GM12878 (cell line): ENCODE results near the gene MICB. TPM values are rescaled to one million over a fixed set of nuclear protein-coding genes. Genes with fewer than 3 reads are reported as not detected.

Experiments used
- ASH2L ChIP-seq: fragments of 300-600, 200-600 bp; sonication (generic); IDR thresholded peaks from 2 replicates; pipeline ENCODE4 v1.6.1; 2017; ENCODE audit warnings: low read depth, mild to moderate bottlenecking, borderline replicate concordance
- CHD1 ChIP-seq: IDR thresholded peaks from 2 replicates; pipeline ENCODE4 v1.6.1; 2012; ENCODE audit warnings: low read depth, low read length, improper control_type of control experiment
- E2F4 ChIP-seq: IDR thresholded peaks from 2 replicates; pipeline ENCODE4 v1.6.1; 2012; ENCODE audit warnings: low read depth, low read length, improper control_type of control experiment
- EZH2 ChIP-seq: IDR thresholded peaks from 2 replicates; pipeline ENCODE4 v1.6.1; 2012; ENCODE audit warnings: low read depth, mild to moderate bottlenecking, control low read depth, inconsistent platforms, low read length, borderline replicate concordance; ENCODE audit not compliant: control insufficient read depth
- FOXK2 ChIP-seq: fragments of 450-650 bp; IDR thresholded peaks from 2 replicates; pipeline ENCODE4 v1.6.1; 2017; ENCODE audit warnings: mild to moderate bottlenecking, moderate library complexity
- LARP7 ChIP-seq: fragments of 450-650 bp; IDR thresholded peaks from 2 replicates; pipeline ENCODE4 v1.6.1; 2017; ENCODE audit warnings: mild to moderate bottlenecking
- NFYB ChIP-seq: IDR thresholded peaks from 2 replicates; pipeline ENCODE4 v1.6.1; 2011; ENCODE audit warnings: low read depth, mild to moderate bottlenecking, low read length, improper control_type of control experiment, moderate library complexity; ENCODE audit not compliant: insufficient read depth
- POLR2AphosphoS2 ChIP-seq: IDR thresholded peaks from 2 replicates; pipeline ENCODE4 v1.6.1; 2011; ENCODE audit warnings: low read depth, mild to moderate bottlenecking, low read length, improper control_type of control experiment, moderate library complexity
- RAD51 ChIP-seq: fragments of 450-650 bp; IDR thresholded peaks from 2 replicates; pipeline ENCODE4 v1.6.1; 2016; ENCODE audit warnings: moderate library complexity, mild to moderate bottlenecking, inconsistent platforms
- SIN3A ChIP-seq: IDR thresholded peaks from 2 replicates; pipeline ENCODE4 v1.6.1; 2012; ENCODE audit warnings: low read depth, low read length, improper control_type of control experiment
- SKIL ChIP-seq: fragments of 450-650 bp; IDR thresholded peaks from 2 replicates; pipeline ENCODE4 v1.6.1; 2017; ENCODE audit warnings: mild to moderate bottlenecking, low read depth, inconsistent platforms; ENCODE audit not compliant: poor library complexity, severe bottlenecking
- SMARCA5 ChIP-seq: fragments of 450-650 bp; IDR thresholded peaks from 2 replicates; pipeline ENCODE4 v1.6.1; 2017; ENCODE audit warnings: mild to moderate bottlenecking
- SREBF2 ChIP-seq: IDR thresholded peaks from 2 replicates; pipeline ENCODE4 v1.6.1; 2012; ENCODE audit warnings: mild to moderate bottlenecking, low read length
- WRNIP1 ChIP-seq: IDR thresholded peaks from 2 replicates; pipeline ENCODE4 v1.6.1; 2011; ENCODE audit warnings: low read depth, low read length, improper control_type of control experiment, borderline replicate concordance
- YBX1 ChIP-seq: fragments of 450-650 bp; IDR thresholded peaks from 2 replicates; pipeline ENCODE4 v1.6.1; 2016; ENCODE audit warnings: antibody characterized with exemption
- ZNF24 ChIP-seq: fragments of 450-650 bp; IDR thresholded peaks from 2 replicates; pipeline ENCODE4 v1.6.1; 2017; ENCODE audit warnings: antibody characterized with exemption, mild to moderate bottlenecking
- ZNF622 ChIP-seq: fragments of 450-650 bp; IDR thresholded peaks from 2 replicates; pipeline ENCODE4 v1.6.1; 2017; ENCODE audit warnings: mild to moderate bottlenecking, inconsistent platforms
- polyA plus RNA-seq, 11 experiments: library from polyadenylated mRNA; depleted of rRNA in 4 of 11; unstranded in 6 of 11; stranded (reverse) in 5 of 11; fragments of >200 nt; fragmentation: Nextera tagmentation in 4 of 11; fragmentation: Illumina TruSeq in 1 of 11; extraction: Ambion mirVana in 4 of 11; extraction: Trizol in 1 of 11; gene quantifications; 1 replicate in 1 of 11; 2 replicates in 10 of 11; pipeline versions ENCODE4 v1.2.1 to v1.2.3, GENCODE V29; 2011 to 2016; ENCODE audit warnings: inconsistent platforms in 2 of 11, missing spikeins in 2 of 11, low read depth in 1 of 11
- total RNA-seq, 4 experiments: library from RNA; depleted of rRNA in 3 of 4; stranded (reverse); fragments of >200 nt in 3 of 4; fragmentation: Illumina TruSeq in 1 of 4; extraction: Trizol in 1 of 4; gene quantifications; 2 replicates each; pipeline versions ENCODE4 v1.2.1 to v1.2.3, GENCODE V29; 2013 to 2021
- TF ChIP-seq, protein P1 (sequence below): fragments of 150-350 bp; IDR thresholded peaks from 2 replicates; pipeline ENCODE4 v1.6.1; 2014; ENCODE audit warnings: mild to moderate bottlenecking, low read depth, low read length
- TF ChIP-seq, protein P2 (sequence below): fragments of 450-650 bp; IDR thresholded peaks from 2 replicates; pipeline ENCODE4 v1.6.1; 2017; ENCODE audit warnings: mild to moderate bottlenecking
- TF ChIP-seq, protein P3 (sequence below): fragments of 450-650 bp; formaldehyde crosslinking; IDR thresholded peaks from 2 replicates; pipeline ENCODE4 v1.4.0; 2020; ENCODE audit warnings: mild to moderate bottlenecking, moderate library complexity

Gene MICB
- total and polyA plus RNA-seq, 10 of the 15 experiments (the other 5 are each of a cell fraction or from before 2014, with no cell fraction given), result 9.0 to 37.1 (median 17.8) TPM

DNA sequence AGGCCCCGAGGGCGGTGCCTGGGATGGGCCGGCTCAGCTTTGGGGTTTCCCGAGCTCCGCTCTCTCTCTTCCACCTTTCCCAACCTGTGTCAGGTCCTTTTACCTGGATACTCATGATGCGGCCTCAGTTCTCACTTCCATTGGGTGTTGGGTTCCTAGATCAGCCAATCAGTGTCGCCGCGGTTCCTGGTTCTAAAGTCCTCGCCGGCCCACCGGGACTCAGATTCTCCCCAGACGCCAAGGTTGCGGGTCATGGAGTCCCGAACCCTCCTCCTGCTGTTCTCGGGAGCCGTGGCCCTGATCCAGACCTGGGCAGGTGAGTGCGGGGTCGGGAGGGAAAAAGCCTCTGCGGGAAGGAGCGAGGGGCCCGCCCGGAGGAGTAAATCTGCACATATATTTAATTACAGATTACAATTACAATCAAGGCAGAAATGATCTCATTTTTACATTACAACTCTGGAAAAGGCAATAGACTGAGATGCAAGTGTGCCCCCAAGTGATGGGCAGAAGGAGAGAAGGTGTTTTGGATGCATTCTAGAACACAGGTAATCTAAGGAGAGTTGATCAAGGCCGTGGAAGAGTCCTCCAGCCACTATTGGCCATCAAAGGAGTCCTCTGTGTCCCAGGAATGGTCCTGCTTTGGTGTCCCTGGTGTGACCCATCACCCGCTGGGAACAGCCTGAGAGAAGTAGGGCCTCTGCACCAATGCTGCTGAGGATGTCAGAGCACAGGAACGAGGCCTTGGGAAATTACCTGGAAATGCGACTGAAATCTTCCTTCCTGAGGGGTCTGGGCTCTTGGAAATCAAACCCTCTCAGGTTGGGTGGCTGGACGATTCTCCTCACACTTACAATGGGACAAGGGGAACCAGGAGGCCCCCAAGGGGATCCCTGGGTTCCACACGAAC is 34.7 kb upstream of the MICB start (continued):
- TF ChIP-seq, protein P1, sequence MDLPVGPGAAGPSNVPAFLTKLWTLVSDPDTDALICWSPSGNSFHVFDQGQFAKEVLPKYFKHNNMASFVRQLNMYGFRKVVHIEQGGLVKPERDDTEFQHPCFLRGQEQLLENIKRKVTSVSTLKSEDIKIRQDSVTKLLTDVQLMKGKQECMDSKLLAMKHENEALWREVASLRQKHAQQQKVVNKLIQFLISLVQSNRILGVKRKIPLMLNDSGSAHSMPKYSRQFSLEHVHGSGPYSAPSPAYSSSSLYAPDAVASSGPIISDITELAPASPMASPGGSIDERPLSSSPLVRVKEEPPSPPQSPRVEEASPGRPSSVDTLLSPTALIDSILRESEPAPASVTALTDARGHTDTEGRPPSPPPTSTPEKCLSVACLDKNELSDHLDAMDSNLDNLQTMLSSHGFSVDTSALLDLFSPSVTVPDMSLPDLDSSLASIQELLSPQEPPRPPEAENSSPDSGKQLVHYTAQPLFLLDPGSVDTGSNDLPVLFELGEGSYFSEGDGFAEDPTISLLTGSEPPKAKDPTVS, result no peak
- TF ChIP-seq SREBF2 (no peak), POLR2AphosphoS2 (peak; percentile 97), NFYB (peak; percentile 93), YBX1 (no peak), ASH2L (no peak), EZH2 (no peak), E2F4 (no peak), CHD1 (no peak), SKIL (no peak), SIN3A (no peak; the same call in 1 of the 2 replicates), FOXK2 (no peak), SMARCA5 (no peak), RAD51 (no peak; the same call in 1 of the 2 replicates), ZNF24 (no peak), WRNIP1 (no peak), ZNF622 (no peak), LARP7 (peak; percentile 34; the same call in 1 of the 2 replicates)
- TF ChIP-seq, protein P2, sequence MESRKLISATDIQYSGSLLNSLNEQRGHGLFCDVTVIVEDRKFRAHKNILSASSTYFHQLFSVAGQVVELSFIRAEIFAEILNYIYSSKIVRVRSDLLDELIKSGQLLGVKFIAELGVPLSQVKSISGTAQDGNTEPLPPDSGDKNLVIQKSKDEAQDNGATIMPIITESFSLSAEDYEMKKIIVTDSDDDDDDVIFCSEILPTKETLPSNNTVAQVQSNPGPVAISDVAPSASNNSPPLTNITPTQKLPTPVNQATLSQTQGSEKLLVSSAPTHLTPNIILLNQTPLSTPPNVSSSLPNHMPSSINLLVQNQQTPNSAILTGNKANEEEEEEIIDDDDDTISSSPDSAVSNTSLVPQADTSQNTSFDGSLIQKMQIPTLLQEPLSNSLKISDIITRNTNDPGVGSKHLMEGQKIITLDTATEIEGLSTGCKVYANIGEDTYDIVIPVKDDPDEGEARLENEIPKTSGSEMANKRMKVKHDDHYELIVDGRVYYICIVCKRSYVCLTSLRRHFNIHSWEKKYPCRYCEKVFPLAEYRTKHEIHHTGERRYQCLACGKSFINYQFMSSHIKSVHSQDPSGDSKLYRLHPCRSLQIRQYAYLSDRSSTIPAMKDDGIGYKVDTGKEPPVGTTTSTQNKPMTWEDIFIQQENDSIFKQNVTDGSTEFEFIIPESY, result no peak
- TF ChIP-seq, protein P3, sequence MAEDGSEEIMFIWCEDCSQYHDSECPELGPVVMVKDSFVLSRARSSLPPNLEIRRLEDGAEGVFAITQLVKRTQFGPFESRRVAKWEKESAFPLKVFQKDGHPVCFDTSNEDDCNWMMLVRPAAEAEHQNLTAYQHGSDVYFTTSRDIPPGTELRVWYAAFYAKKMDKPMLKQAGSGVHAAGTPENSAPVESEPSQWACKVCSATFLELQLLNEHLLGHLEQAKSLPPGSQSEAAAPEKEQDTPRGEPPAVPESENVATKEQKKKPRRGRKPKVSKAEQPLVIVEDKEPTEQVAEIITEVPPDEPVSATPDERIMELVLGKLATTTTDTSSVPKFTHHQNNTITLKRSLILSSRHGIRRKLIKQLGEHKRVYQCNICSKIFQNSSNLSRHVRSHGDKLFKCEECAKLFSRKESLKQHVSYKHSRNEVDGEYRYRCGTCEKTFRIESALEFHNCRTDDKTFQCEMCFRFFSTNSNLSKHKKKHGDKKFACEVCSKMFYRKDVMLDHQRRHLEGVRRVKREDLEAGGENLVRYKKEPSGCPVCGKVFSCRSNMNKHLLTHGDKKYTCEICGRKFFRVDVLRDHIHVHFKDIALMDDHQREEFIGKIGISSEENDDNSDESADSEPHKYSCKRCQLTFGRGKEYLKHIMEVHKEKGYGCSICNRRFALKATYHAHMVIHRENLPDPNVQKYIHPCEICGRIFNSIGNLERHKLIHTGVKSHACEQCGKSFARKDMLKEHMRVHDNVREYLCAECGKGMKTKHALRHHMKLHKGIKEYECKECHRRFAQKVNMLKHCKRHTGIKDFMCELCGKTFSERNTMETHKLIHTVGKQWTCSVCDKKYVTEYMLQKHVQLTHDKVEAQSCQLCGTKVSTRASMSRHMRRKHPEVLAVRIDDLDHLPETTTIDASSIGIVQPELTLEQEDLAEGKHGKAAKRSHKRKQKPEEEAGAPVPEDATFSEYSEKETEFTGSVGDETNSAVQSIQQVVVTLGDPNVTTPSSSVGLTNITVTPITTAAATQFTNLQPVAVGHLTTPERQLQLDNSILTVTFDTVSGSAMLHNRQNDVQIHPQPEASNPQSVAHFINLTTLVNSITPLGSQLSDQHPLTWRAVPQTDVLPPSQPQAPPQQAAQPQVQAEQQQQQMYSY, result no peak
